HG03378 (cell line): ENCODE measurements around the gene GALNT9.

Source experiments
- ATAC-seq: cut with Tn5 transposase; IDR thresholded peaks from one replicate; pipeline ENCODE4 v1.9.1; 2021; ENCODE audit warnings: mild to moderate bottlenecking, moderate library complexity; ENCODE audit not compliant: unreplicated experiment

Gene GALNT9

DNA sequence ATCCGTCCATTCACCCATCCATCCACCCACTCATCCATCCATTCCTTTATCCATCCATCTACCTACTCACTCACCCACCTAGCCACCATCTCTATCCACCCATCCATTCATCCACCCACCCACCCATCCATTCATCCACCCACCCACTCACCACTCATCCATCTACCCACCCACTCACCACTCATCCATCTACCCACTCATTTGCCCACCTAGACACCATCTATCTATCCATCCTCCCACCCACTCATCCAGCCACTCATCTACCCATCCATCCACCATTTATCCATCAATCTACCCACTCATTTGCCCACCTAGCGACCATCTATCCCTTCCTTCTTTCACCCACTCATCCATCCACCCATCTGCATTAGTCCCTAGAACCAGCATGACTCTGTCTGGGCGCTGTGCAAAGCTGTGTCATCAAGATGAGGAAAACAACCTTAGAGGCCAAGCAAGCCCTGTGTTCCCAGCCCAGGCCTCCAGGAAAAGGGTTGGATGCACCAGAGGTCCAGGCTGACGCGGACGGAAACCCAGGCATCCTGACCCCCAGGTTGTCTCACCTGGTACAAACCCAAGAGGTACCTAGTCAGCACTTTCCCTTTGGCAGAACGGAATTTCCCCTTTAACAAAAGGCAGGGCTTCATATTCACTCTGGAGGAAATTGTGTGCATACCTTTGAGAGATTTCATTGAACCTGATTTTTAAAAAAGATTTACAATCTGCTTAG lies 111.4 kb downstream of the GALNT9 start:
- no peak for ATAC-seq

DNA sequence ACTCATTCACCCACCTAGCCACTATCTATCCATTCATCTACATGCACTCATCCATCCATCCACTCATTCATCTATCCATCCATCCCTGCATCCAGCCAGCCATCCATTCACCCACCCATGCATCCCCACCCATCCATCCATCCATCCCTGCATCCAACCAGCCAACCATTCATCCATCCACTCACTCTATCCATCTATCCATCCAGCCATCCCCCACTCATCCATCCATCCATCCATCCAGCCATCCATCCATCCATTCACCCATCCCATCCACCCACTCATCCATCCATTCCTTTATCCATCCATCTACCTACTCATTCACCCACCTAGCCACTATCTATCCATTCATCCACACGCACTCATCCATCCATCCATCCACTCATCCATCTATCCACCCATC lies 112.0 kb downstream of the GALNT9 start:
- no peak for ATAC-seq

DNA sequence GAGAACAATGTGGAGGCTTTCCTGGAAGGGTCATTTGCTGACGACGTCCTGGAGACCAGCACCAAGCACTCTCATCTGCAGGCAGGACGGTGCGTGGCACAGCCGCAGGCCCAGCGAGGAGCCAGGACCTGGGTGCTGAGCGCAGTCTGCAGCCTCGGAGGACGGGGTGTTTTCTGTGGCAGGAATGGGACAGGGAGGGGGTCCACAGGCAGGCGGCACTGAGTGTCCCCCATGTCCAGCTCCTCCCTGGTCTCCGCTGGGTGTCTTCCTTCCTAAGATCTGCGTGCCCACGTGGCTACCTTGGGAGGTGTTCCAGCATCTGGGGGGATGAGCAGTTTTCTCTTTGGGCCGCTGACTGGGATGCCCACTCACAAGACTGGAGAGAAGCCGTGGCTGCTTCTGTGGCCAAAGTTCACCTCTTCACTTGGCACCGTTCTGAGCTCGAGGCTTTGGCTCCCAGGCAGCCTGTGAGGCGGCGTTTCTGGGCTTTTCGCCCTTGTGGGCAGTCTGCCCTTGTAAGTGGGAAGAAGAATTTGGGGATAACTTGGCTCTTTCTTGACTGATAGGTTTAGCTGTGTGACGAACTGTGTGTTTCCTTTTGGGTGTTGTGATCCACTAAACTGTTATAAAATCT lies 112.9 kb downstream of the GALNT9 start:
- no peak for ATAC-seq

DNA sequence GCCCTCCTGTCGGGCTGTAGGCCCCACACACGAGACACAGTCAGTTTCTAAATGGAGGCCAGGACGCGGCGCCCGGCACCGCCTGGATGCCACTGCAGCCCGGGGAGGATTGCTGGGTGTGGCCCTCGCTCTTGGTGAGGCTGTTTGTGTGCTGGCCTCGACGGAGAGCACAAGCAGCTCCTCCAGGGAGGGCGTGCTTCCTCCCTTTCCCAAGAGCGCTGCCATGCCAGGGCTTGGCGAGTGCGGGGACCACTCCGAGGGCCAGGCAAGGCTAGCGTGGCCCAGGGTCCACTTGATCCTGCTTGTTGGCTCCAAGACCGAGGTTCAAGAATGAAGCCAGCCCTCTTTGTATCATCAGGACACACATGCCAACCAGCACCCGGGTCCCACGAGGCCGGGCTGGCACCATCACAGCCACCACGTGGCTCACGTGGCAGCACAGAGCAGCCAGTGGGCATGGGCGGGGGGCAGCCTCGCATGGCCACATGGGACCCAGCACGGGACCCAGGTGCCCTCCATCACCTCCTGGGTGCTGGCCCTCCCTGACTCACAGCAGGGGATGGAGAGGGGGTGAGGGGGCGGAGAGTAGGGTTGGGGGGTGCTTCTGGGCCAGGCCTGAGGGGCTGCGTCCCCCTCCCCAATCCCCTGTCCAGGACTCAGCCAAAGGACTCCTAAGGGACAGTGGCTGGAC lies 113.9 kb downstream of the GALNT9 start:
- no peak for ATAC-seq

DNA sequence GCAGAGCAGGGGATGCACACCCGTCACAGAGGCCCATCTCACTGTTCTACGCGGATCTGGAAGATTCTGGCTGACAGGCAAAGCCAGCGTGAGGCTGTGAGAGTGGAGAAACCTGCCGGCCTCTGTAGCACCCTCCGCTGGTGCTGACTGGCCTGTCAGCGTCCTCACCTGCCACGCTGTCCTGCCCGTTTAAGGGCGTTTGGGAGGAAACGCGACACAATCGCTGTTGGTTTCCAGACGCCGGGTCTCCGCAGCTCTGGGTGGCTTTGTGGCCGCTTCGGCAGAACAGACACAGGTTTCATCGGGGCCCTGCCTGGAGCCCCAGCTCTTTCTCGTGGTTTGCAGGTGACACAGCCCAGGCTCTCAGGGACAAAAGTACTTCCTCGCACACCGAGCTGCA lies 114.5 kb downstream of the GALNT9 start:
- no peak for ATAC-seq

DNA sequence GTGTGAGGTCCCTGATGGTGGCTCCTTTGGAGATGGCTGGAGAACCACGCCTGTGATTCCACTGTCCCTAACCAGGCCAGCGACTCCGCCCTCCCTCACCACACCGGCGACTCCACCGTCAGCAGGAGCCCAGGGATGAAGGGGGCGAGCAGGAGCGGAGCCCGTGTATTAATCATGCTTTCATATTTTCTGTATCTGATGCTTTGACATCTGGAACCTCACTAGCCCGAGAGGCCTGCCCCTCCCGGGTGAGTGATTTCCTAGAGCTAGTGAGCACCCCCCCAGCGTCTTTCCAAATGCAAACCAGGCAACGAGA lies 115.3 kb downstream of the GALNT9 start:
- no peak for ATAC-seq

DNA sequence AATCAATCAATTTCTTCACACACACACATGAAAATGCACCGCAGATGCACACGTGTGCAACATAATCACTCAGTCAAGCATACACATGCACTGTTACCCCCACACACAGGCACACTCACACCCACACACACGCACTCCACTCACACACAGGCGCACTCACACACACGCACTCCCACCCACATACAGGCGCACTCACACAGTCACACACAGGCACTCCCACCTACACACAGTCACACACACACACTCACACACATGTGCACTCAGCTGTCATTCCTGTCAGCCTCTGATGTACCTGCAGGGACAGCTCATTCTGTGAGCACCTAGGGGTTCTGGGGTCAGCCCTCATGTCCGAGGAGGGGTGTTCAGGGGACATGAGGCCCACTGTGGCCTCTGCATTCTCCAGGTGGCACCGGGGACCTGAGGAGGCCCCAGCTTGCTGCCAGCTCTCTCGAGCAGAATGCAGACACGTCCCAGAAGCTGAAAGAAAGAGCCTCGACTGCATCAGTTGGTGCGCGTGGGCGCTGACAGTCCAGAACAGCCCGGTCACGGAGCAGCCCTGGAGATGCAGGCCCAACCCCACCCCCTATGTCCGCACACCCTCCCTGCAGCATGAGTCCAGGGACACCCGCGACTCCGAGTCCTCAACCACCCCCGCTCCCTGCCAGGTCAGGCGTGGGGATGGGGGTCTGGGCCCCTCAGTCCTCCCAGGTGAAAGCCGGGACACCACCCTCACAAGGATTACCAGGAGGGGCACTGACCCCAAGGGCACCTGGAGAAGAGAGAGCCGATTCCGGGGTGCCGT lies 115.8 kb downstream of the GALNT9 start:
- no peak for ATAC-seq

DNA sequence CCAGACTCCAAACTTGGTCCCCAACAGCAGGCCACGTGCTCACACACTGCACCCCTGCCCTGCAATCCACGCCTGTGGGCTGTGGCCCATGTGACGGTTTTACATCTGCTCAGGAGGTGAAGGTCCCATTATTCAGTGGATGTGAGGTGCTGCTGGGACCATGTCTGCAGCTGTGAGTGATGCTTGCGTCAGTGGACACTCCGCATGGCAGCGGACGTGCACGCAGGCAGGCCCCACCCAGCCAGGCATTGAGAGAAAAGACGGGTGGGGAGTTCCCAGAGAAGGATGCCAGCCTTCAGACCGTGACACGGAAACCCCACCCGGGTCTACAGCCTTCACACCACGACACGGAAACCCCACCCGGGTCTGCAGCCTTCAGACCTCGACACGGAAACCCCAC lies 117.6 kb downstream of the GALNT9 start:
- ATAC-seq = no peak

DNA sequence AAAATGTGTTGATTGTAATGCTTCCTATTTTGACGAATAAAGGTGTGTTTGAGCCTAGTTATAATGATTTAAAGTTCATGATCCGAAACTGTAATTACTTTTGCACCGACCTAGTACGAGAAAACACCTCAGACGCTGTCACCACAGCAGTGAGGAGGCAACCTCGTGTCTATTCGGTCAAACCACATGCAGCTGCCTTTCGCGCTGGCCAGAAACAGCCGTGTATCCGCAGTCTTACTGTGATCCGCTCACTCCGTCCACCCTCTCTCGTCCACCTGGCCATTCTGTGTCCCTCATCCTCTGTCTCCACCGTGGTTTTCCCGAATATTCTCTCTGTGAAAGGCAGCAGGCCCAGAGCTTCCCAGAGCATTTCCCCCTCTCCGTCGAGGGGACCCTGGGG lies 118.1 kb downstream of the GALNT9 start:
- ATAC-seq = no peak

DNA sequence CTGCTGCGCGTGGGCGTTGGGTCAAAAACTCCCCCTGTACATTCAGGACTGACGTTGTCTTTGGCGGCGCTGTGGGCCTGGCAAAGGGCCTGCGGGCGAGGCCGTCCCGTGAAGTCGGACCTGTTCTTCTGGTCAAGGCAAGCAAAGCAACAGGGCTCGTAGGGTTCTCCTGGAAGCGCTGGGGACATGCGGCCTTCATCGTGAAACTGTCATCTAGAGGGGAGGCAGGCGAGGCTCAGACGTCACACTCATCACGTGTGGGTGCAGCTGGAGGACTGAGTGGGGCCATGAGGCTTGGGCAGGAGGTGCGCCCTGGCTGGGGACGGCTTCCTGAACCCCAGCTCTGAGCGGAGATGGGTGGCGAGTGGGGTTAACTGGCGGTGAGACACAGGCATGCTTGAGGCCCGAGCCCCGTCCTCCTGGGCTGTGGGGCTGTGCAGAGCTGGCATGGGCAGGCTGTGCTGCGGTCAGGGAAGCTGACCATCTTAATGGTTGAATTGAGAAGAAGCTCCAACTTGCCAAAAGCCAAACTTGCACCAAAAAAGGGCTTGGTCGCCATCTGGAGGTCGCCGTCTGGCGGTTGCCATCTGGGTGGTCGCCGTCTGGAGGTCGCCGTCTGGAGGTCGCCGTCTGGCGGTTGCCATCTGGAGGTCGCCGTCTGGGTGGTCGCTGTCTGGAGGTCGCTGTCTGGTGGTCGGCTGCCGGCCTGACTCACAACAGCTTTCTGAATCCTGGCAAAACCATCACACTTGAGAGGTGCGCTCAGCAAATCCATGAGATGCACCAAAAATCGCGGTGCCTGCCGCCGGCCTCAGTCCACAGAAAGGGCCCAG lies 119.0 kb downstream of the GALNT9 start:
- no peak for ATAC-seq

DNA sequence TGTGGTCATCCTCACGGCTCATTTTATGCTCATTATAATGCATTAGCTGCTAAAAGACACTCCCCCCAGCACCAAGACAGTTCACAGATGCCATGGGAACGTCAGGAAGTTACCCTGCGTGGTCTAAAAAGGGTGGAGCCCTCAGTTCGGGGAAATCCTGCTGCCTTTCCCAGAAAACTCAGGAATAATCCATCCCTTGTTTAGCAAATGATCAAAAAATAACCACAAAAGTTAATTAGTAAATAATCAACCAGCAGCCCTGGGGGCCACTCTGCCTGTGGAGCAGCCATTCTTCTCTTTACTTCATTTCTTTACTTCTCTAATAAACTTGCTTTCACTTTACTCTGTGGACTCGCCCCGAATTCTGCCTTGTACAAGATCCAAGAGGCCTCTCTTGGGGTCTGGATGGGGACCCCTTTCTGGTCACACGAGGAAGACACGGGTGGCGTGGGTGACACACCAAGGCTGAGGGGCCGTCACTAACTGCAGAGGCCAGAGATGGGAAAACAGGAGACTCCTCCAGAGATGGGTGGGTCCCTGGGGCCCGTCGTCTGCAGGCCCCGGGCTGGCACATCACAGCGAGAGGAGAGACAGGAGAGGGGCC lies 119.7 kb downstream of the GALNT9 start:
- no peak for ATAC-seq

DNA sequence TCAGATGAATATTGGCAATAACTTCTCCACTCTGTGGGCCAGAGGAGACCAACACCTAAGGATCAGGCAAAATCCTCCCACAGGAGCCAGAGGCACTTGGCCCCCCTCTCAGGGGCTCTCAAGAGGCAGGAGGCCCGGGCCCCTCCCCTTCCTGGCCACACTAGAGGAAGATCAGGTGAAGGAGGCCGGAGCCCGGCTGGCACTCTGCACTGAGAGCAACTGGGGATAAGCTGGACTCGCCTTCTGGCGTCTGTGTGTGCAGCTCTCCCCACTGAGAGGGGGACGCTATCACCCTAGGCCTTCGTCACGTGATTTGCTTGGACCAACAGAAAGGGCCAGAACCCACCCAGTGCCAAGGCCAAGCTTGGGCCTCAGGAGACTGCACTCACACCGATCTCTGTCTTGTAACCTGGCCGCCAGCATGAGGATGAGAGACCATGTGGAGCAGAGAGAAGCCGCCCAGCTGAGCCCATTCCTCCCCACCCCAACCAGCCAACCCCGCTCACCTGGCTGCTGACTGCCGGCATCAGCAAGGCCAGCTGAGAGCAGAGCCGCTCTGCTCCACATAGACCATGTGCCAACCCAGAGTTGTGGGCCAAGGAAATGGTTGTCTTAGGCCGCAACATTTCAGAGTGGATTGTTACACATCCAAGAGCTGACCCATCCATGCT lies 121.1 kb downstream of the GALNT9 start:
- no peak for ATAC-seq

DNA sequence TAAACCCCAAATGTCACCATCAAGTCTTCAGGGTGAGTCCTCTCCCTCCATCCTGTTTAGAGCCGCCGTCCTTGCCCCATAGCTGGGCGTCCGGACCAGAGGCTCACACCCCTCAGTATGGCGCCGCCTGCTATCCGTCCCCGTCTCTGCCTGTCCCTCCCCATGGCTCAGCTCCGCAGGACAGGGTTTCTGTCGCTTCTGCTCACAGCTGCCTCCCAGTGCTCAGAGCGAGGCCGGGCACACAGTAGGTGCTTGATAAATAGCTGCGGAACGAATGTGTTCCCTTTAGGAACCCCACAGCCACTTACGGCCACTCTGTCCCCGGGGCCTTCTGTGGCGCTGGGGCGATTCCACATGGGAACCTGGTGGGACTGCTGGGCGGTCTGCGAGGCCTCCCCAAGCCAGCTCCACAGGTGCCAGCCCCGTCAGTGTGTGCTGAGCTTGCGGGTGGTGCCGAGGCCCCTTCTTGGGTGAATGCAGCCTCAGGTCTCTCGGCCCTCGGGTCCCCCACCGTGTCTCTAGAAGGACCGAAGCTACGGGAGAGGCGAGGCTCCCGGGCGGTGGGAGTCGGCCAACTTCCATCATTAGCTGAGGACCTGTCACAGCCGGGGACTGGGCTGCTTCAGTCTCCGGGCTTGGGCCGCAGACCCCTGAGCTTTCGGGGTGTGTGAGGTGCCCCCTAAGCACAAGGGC lies 122.2 kb downstream of the GALNT9 start:
- no peak for ATAC-seq

DNA sequence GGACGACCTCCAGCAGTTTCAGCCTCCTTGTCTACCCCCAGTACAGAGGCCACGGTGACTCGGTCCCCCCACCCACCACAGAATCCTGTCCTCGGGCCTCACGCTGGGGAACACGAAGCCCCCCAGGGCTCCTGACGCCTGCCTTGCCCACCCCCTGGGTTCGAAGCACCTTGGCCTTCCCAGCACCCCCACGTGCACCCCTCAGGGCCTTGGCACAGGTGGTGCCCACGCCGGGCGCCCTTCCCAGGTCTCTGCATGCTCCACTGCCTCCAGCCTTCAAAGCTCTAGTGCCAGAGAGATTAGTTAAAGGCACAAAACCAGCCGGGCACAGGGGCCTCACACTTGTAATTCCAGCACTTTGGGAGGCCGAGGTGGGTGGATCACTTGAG lies 123.3 kb downstream of the GALNT9 start:
- no peak for ATAC-seq

DNA sequence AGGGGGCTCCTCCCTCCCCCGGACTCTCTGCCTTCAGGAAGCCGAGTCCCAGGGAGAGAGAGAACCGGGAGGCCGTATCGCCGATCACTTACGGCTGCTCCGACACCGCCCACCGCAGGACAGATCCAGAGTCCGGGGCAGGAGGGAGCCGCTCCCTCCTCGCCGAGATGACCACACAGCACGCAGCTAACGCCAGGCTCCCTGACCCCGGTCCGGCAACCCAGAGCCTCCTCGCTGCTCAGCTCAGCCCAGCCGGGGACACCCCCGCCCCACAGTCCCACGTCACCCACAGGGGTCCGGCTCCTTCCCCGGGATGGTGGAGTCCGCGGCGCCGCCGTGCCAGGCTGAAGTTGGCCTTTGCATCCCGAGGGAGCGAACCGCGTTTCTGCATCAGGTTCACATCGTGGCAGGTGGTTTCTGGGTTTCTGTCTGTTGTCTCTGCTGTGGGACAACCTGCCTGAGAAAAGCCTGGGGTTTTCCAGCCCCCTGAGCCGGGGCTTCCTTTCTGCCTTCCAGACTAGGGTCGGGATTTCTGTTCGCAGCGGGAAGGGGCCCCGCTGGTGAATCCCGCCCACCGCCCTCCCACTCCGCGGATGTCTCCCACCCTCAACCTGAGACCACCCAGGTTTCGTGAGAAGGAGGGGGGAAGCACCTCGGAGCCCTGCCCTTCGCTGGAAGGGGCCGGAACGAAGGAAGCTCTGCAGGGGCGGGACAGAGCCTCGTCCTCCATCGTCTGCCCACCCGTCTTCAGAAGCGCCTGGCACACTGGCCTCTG lies 123.9 kb downstream of the GALNT9 start:
- ATAC-seq = no peak

DNA sequence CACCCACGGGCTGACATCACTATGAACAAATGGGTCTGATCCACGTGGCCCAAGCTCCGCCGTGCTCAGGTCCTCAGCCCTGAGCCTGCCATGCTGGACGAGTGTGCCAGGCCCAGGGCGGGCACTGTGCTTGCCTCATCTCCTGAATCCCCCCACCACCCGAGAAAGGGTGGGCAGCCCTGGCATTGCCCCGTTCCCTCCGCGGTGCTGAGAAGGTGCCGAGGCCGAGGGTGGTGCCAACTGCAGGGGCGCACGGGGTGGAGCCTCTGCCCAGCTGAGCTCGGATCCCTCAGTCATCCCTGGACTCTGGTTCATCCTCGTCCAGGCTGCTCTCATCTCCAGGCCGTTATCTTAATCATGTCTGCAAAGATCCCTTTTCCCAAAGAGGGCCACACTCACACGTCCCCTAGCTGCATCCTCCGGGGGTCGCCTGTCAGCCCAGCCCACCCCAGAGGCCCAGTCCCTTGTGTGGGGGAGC lies 124.6 kb downstream of the GALNT9 start:
- no peak for ATAC-seq

DNA sequence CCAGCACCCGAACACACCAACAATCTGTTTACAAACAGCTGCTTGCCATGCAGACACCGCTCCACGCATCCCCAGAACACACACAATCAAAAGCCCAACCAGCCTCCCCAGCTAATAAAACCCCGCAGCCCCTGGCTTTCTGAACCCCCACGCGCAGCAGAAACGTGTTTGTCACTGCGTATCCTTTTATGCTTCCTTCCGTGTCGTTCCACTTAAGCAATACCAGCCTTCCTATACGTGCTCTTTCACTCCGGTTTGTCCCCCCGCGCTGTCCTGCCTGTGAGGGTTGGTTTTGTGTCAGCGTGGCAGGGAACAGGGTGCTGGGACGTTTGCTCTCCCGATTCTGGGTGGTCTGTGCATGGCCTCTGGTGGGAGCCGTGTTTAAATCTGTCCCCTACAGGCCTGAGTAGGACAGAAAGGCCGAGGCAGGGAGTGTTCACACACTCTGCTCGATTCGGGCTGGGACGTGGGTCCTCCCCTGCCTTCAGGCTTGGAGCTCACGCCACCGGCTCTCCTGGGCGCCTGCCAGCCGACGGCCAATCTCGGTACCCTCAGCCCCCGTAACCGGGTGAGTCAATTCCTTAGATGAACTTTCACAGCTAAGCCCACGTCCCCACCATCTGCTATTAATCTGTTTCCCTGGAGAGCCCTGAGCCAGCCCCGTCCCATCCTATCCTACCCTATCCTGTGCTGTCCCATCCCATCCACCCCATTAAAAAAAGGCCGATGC lies 125.2 kb downstream of the GALNT9 start:
- ATAC-seq = no peak
